Measurements from ENCODE around the gene TAF4B. TPM values are rescaled to one million over a fixed set of nuclear protein-coding genes. Genes with fewer than 3 reads are reported as not detected.
"Not testable (repeated sequence)": the region's sequence is repeated elsewhere in the genome, so short reads cannot be mapped to it uniquely, and the experiment has no call there.

TAF4B gene
- total and polyA plus RNA-seq, 3 experiments from 2014 or later = 4.3 to 19.5 (median 18.7) TPM

GRCh38 chr18:26378701-26379100 lies 152.5 kb downstream of the TAF4B start:
- ChIA-PET CTCF (no interaction called here), POLR2A (no interaction called here)
- DNase-seq = no peak
- Mint-ChIP-seq H3K4me3 (no peak overlapping the region), H3K36me3 (peaks cover 0 to 12% (median 2%) of the 10 kb centered on the region in 3 donors), H3K27ac (no peak overlapping the region), H3K27me3 (no peaks in the 10 kb centered on the region), H3K9me3 (no peaks in the 10 kb centered on the region), H3K4me1 (no peaks in the 10 kb centered on the region)
- H3K36me3 ChIP-seq (ENCODE audit: insufficient read depth, low read length) = no peaks in the 10 kb centered on the region
- H3K4me3 ChIP-seq (ENCODE audit: low read length) = no peak overlapping the region
- no peaks in the 10 kb centered on the region for H3K4me1 ChIP-seq (ENCODE audit: insufficient read depth, low read length)
- no peaks in the 10 kb centered on the region for H3K9me3 ChIP-seq (ENCODE audit: low read length)
- no peak overlapping the region for H3K27ac ChIP-seq (ENCODE audit: low read depth, low read length)
- H3K27me3 ChIP-seq (ENCODE audit: insufficient read depth, low read length, poor library complexity, severe bottlenecking) = no peaks in the 10 kb centered on the region

GRCh38 chr18:26381555-26381954 lies 155.3 kb downstream of the TAF4B start:
- CTCF ChIA-PET; H3K36me3 Mint-ChIP-seq; H3K4me1 ChIP-seq (ENCODE audit: insufficient read depth, low read length); H3K4me3 Mint-ChIP-seq; H3K9me3 ChIP-seq (ENCODE audit: low read length); DNase-seq; H3K9me3 Mint-ChIP-seq; H3K4me1 Mint-ChIP-seq; H3K27ac ChIP-seq (ENCODE audit: low read depth, low read length); H3K4me3 ChIP-seq (ENCODE audit: low read length); H3K27me3 ChIP-seq (ENCODE audit: insufficient read depth, low read length, poor library complexity, severe bottlenecking); H3K27ac Mint-ChIP-seq; H3K36me3 ChIP-seq (ENCODE audit: insufficient read depth, low read length); POLR2A ChIA-PET; H3K27me3 Mint-ChIP-seq: not testable (repeated sequence)

DNA sequence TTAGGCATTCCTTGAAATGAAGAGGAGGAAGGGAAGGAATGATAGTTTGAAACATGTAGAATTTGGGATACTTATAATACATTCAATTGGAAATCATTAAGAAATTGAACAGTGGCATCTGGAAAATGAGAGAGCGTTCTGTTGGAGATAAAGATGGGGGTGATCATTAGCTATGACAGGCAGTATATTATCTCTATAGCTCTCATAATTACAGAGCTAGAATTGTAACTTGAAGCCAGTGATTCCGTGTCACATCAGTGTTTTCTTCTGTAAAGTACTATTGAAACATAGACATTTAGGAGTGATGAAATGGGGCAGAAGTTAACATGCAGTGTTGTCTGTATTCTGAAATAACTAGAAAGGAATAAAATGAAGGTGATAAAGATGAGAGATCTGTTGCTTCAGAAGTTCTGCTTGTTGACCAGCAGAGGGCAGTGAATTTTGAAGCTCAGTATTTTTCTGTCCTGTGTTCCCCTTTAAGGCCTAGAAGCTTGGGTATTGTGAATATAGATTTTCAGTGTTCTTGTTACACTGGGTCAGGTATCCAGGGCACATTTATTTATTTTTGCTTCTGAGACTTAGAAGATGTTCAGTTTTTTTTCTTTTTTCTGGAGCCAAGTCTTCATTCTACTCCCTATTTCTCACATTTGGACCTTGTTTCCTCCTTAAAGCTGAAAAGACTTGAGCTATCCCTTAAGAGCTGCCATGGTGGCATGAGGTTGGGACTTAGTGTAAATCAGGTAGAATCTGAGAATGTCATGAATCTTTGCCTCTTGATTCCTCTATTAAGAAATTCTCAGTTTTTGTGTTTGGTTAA lies 157.4 kb downstream of the TAF4B start:
- H3K27ac ChIP-seq (ENCODE audit: low read depth, low read length) = no peak overlapping the region
- POLR2A ChIA-PET = no interaction called here
- Mint-ChIP-seq H3K4me1 (no peaks in the 10 kb centered on the region), H3K4me3 (no peak overlapping the region), H3K36me3 (peaks cover 0 to 4% (median 1%) of the 10 kb centered on the region in 3 donors), H3K27ac (no peak overlapping the region), H3K27me3 (no peaks in the 10 kb centered on the region), H3K9me3 (no peaks in the 10 kb centered on the region)
- DNase-seq = peak in 1 of 5 donors; percentile 13
- H3K4me3 ChIP-seq (ENCODE audit: low read length) = no peak overlapping the region
- H3K36me3 ChIP-seq (ENCODE audit: insufficient read depth, low read length) = no peaks in the 10 kb centered on the region
- H3K27me3 ChIP-seq (ENCODE audit: insufficient read depth, low read length, poor library complexity, severe bottlenecking) = no peaks in the 10 kb centered on the region
- H3K9me3 ChIP-seq (ENCODE audit: low read length) = no peaks in the 10 kb centered on the region
- CTCF ChIA-PET = interaction anchor here (0.7 to 1.7 kb wide), 3 partner anchors 10 to 42 kb away, joined by 3 to 15 read pairs (median 4); no protein-coding TSS in a partner anchor
- no peaks in the 10 kb centered on the region for H3K4me1 ChIP-seq (ENCODE audit: insufficient read depth, low read length)

GRCh38 chr18:26386002-26386401 lies 159.8 kb downstream of the TAF4B start:
- POLR2A ChIA-PET = no interaction called here
- H3K36me3 ChIP-seq (ENCODE audit: insufficient read depth, low read length) = peaks cover 7% of the 10 kb centered on the region
- no peaks in the 10 kb centered on the region for H3K27me3 Mint-ChIP-seq
- peaks cover 12 to 17% (median 14%) of the 10 kb centered on the region in 3 donors for H3K36me3 Mint-ChIP-seq
- CTCF ChIA-PET = no interaction called here
- no peak overlapping the region for H3K27ac ChIP-seq (ENCODE audit: low read depth, low read length)
- DNase-seq = no peak
- H3K9me3 Mint-ChIP-seq = no peaks in the 10 kb centered on the region
- H3K4me3 ChIP-seq (ENCODE audit: low read length) = no peak overlapping the region
- no peaks in the 10 kb centered on the region for H3K4me1 ChIP-seq (ENCODE audit: insufficient read depth, low read length)
- no peaks in the 10 kb centered on the region for H3K9me3 ChIP-seq (ENCODE audit: low read length)
- no peaks in the 10 kb centered on the region for H3K4me1 Mint-ChIP-seq
- no peaks in the 10 kb centered on the region for H3K27me3 ChIP-seq (ENCODE audit: insufficient read depth, low read length, poor library complexity, severe bottlenecking)
- H3K27ac Mint-ChIP-seq = no peak overlapping the region
- no peak overlapping the region for H3K4me3 Mint-ChIP-seq

GRCh38 chr18:26386441-26386840 lies 160.2 kb downstream of the TAF4B start:
- Histone ChIP-seq H3K4me1 (ENCODE audit: insufficient read depth, low read length) (no peaks in the 10 kb centered on the region), H3K27ac (ENCODE audit: low read depth, low read length) (no peak overlapping the region), H3K9me3 (ENCODE audit: low read length) (no peaks in the 10 kb centered on the region), H3K36me3 (ENCODE audit: insufficient read depth, low read length) (peaks cover 7% of the 10 kb centered on the region), H3K4me3 (ENCODE audit: low read length) (no peak overlapping the region), H3K27me3 (ENCODE audit: insufficient read depth, low read length, poor library complexity, severe bottlenecking) (no peaks in the 10 kb centered on the region)
- Mint-ChIP-seq H3K27me3 (no peaks in the 10 kb centered on the region), H3K27ac (no peak overlapping the region), H3K4me1 (no peaks in the 10 kb centered on the region), H3K9me3 (no peaks in the 10 kb centered on the region), H3K4me3 (no peak overlapping the region), H3K36me3 (peaks cover 12 to 20% (median 14%) of the 10 kb centered on the region in 3 donors)
- DNase-seq = no peak
- ChIA-PET CTCF (no interaction called here), POLR2A (no interaction called here)

- H3K27me3 Mint-ChIP-seq = no peaks in the 10 kb centered on the region
- CTCF ChIA-PET = no interaction called here
Measured at GRCh38 chr18:26394047-26394654, 167.9 kb downstream of the TAF4B start.

GRCh38 chr18:26397019-26397418 lies 170.8 kb downstream of the TAF4B start:
- H3K4me1 Mint-ChIP-seq = no peaks in the 10 kb centered on the region
- Histone ChIP-seq H3K27ac (ENCODE audit: low read depth, low read length) (no peak overlapping the region), H3K27me3 (ENCODE audit: insufficient read depth, low read length, poor library complexity, severe bottlenecking) (no peaks in the 10 kb centered on the region), H3K4me1 (ENCODE audit: insufficient read depth, low read length) (no peaks in the 10 kb centered on the region), H3K36me3 (ENCODE audit: insufficient read depth, low read length) (no peaks in the 10 kb centered on the region), H3K4me3 (ENCODE audit: low read length) (no peak overlapping the region), H3K9me3 (ENCODE audit: low read length) (no peaks in the 10 kb centered on the region)
- H3K27ac Mint-ChIP-seq = no peak overlapping the region
- POLR2A ChIA-PET = no interaction called here
- no peaks in the 10 kb centered on the region for H3K9me3 Mint-ChIP-seq
- DNase-seq = no peak
- H3K36me3 Mint-ChIP-seq = no peaks in the 10 kb centered on the region
- H3K27me3 Mint-ChIP-seq = no peaks in the 10 kb centered on the region
- CTCF ChIA-PET = no interaction called here
- no peak overlapping the region for H3K4me3 Mint-ChIP-seq

More at GRCh38 chr18:26394047-26394654, 167.9 kb downstream of the TAF4B start:
- Histone ChIP-seq H3K27me3 (ENCODE audit: insufficient read depth, low read length, poor library complexity, severe bottlenecking) (no peaks in the 10 kb centered on the region), H3K36me3 (ENCODE audit: insufficient read depth, low read length) (peaks cover 7% of the 10 kb centered on the region), H3K9me3 (ENCODE audit: low read length) (no peaks in the 10 kb centered on the region), H3K27ac (ENCODE audit: low read depth, low read length) (no peak overlapping the region), H3K4me1 (ENCODE audit: insufficient read depth, low read length) (no peaks in the 10 kb centered on the region), H3K4me3 (ENCODE audit: low read length) (no peak overlapping the region)
- Mint-ChIP-seq H3K4me1 (no peaks in the 10 kb centered on the region), H3K36me3 (peaks cover 11 to 19% (median 12%) of the 10 kb centered on the region in 3 donors), H3K4me3 (peak overlapping the region in 1 of 7 donors; percentile 29), H3K27ac (no peak overlapping the region), H3K9me3 (no peaks in the 10 kb centered on the region)
- POLR2A ChIA-PET = no interaction called here
- no peak for DNase-seq

DNA sequence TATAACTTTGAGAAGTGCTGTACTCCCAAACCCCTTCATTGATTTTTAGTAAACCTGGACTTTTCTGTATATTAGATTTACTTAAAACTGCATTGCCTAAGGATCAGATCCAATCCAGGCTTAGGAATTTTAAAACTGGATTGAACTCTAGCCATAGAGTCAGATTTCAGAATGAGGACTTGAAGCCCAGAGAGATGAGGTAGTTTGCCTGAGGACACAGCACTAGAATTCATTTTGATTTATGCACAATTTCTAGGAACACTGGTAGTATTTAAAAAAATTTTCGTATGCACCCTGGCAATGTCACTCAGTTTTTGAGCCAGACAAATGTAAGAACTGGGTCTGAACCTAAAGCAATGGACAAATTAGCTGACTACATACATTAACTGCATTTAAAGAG lies 177.2 kb downstream of the TAF4B start:
- no peaks in the 10 kb centered on the region for H3K9me3 ChIP-seq (ENCODE audit: low read length)
- no peak for DNase-seq
- CTCF ChIA-PET = no interaction called here
- no peaks in the 10 kb centered on the region for H3K27me3 ChIP-seq (ENCODE audit: insufficient read depth, low read length, poor library complexity, severe bottlenecking)
- Mint-ChIP-seq H3K9me3 (no peaks in the 10 kb centered on the region), H3K27ac (no peak overlapping the region), H3K36me3 (no peaks in the 10 kb centered on the region), H3K27me3 (no peaks in the 10 kb centered on the region), H3K4me3 (no peak overlapping the region), H3K4me1 (no peaks in the 10 kb centered on the region)
- no peak overlapping the region for H3K27ac ChIP-seq (ENCODE audit: low read depth, low read length)
- H3K36me3 ChIP-seq (ENCODE audit: insufficient read depth, low read length) = no peaks in the 10 kb centered on the region
- no peaks in the 10 kb centered on the region for H3K4me1 ChIP-seq (ENCODE audit: insufficient read depth, low read length)
- no peak overlapping the region for H3K4me3 ChIP-seq (ENCODE audit: low read length)
- POLR2A ChIA-PET = no interaction called here

Measured in CD8-positive, alpha-beta memory T cell (primary cell).